GM12892 (cell line): ENCODE measurements around the gene MOCOS.

ENCODE experiments used
- POLR2A ChIP-seq: IDR thresholded peaks from 2 replicates; pipeline ENCODE4 v1.6.1; 2011; ENCODE audit warnings: low read depth, low read length, control low read depth
- POLR2AphosphoS5 ChIP-seq: IDR thresholded peaks from 2 replicates; pipeline ENCODE4 v1.6.1; 2011; ENCODE audit warnings: low read depth, low read length, control low read depth

GRCh38 chr18:36309436-36310391 is 122.4 kb downstream of the MOCOS start:
- TF ChIP-seq POLR2A: no peak
- no peak for TF ChIP-seq POLR2AphosphoS5
